Peyer's patch (tissue), 4 donors: ENCODE measurements around the gene PTPRC.

Source experiments
- CTCF ChIP-seq, 6 experiments: fragments of 450-650 bp in 4 of 6; fragments of 200-600 bp in 2 of 6; sonication (generic) in 1 of 6; IDR thresholded peaks; one replicate each; pipeline ENCODE4 v1.5.1; 2017 to 2019; ENCODE audit warnings: antibody characterized with exemption in 6 of 6, mild to moderate bottlenecking in 3 of 6, moderate library complexity in 1 of 6
- POLR2A ChIP-seq, 2 donors: fragments of 450-650 bp; IDR thresholded peaks; one replicate each; pipeline ENCODE4 v1.5.1; 2017; ENCODE audit warnings: antibody characterized with exemption in 2 of 2, mild to moderate bottlenecking in 2 of 2, moderate library complexity in 2 of 2

GRCh38 chr1:198749279-198749678 lies 110.4 kb downstream of the PTPRC start:
- TF ChIP-seq CTCF (IDR thresholded peaks at IDR 0.05) (no peak), POLR2A (IDR thresholded peaks at IDR 0.05) (no peak)
